Measurements from ENCODE around the gene RPS13. TPM values are rescaled to one million over a fixed set of nuclear protein-coding genes. Genes with fewer than 3 reads are reported as not detected.
"Not testable (repeated sequence)": the region's sequence is repeated elsewhere in the genome, so short reads cannot be mapped to it uniquely, and the experiment has no call there.

RPS13 gene
- total RNA-seq, 4 donors from 2014 or later, result 543 to 1,614 (median 1,223) TPM

- Histone ChIP-seq H3K27ac (no peak overlapping the region), H3K27me3 (no peaks in the 10 kb centered on the region), H3K36me3 (no peaks in the 10 kb centered on the region), H3K4me3 (replicated peaks in 1 of 3) (no peak overlapping the region), H3K9me3 (no peaks in the 10 kb centered on the region), H3K4me1 (no peaks in the 10 kb centered on the region)
- no peak for DNase-seq
- TF ChIP-seq POLR2A (IDR thresholded peaks at IDR 0.05) (no peak), CTCF (IDR thresholded peaks at IDR 0.05) (no peak)
- intact Hi-C loops (cut with DNase I), result loop anchor here (5.0 kb wide), 2 partner anchors 119 to 284 kb away; no protein-coding TSS in a partner anchor
- WGBS, 2 donors, result 75 to 77% methylated on average over 1 to 2 of the region's 2 CpGs
Observed at GRCh38 chr11:17066691-17067090, 10.8 kb downstream of the RPS13 start.

- Histone ChIP-seq H3K36me3 (no peaks in the 10 kb centered on the region), H3K27ac (no peak overlapping the region), H3K4me1 (no peaks in the 10 kb centered on the region), H3K9me3 (no peaks in the 10 kb centered on the region), H3K4me3 (replicated peaks in 1 of 3) (no peak overlapping the region), H3K27me3 (no peaks in the 10 kb centered on the region)
- intact Hi-C loops (cut with DNase I), result no loop called here
- peak; percentile 76 to 78 for DNase-seq
- TF ChIP-seq POLR2A (IDR thresholded peaks at IDR 0.05) (no peak), CTCF (IDR thresholded peaks at IDR 0.05) (peak; percentile 60 to 93 (median 78))
- WGBS, 2 donors, result 72 to 82% methylated on average over 3 of the region's 4 CpGs
Observed at GRCh38 chr11:17063171-17064002, 14.1 kb downstream of the RPS13 start.

- H3K27me3 ChIP-seq; H3K4me3 ChIP-seq (replicated peaks in 1 of 3); H3K36me3 ChIP-seq; intact Hi-C loops (cut with DNase I); H3K27ac ChIP-seq; DNase-seq; H3K9me3 ChIP-seq; H3K4me1 ChIP-seq: not testable (repeated sequence)
- 90 to 94% methylated on average over 9 to 17 of the region's 27 CpGs for WGBS, 2 donors
Observed at GRCh38 chr11:17051146-17051545, 26.3 kb downstream of the RPS13 start.

GRCh38 chr11:17048491-17048890 lies 29.0 kb downstream of the RPS13 start:
- H3K36me3 ChIP-seq; intact Hi-C loops (cut with DNase I); H3K9me3 ChIP-seq; H3K27me3 ChIP-seq; H3K4me1 ChIP-seq; H3K4me3 ChIP-seq (replicated peaks in 1 of 3); DNase-seq; H3K27ac ChIP-seq: not testable (repeated sequence)
- whole genome bisulfite sequencing, 2 donors, result 70 to 82% methylated on average over 4 of the region's 4 CpGs

GRCh38 chr11:17046690-17047089 lies 30.8 kb downstream of the RPS13 start:
- 63 to 65% methylated on average over 5 of the region's 5 CpGs for WGBS, 2 donors
- intact Hi-C loops (cut with DNase I), result no loop called here
- Histone ChIP-seq H3K4me3 (replicated peaks in 1 of 3) (no peak overlapping the region), H3K27me3 (no peaks in the 10 kb centered on the region), H3K36me3 (no peaks in the 10 kb centered on the region), H3K9me3 (no peaks in the 10 kb centered on the region), H3K4me1 (no peaks in the 10 kb centered on the region), H3K27ac (no peak overlapping the region)
- DNase-seq, result no peak
- TF ChIP-seq CTCF (IDR thresholded peaks at IDR 0.05), result no peak
- no peak for TF ChIP-seq POLR2A (IDR thresholded peaks at IDR 0.05)

All from thyroid gland (tissue), 4 donors.